Measurements from ENCODE around the gene FAM118B. TPM values are rescaled to one million over a fixed set of nuclear protein-coding genes. Genes with fewer than 3 reads are reported as not detected.

FAM118B gene
- total RNA-seq, 1 experiment from 2014 or later: 40.0 TPM

- H3K18ac ChIP-seq (ENCODE audit: insufficient read length, low read depth, low read length): no peak overlapping the region
- H2BK12ac ChIP-seq (ENCODE audit: insufficient read length, low read depth, low read length): no peak overlapping the region
- H3K14ac ChIP-seq (ENCODE audit: insufficient read depth, low read length): no peak overlapping the region
- no peak overlapping the region for H3K4ac ChIP-seq (ENCODE audit: low read depth, low read length)
- peaks cover 51% of the 10 kb centered on the region in 2 experiments for H3K4me1 Mint-ChIP-seq
- H2BK15ac ChIP-seq (ENCODE audit: low read depth, low read length): no peak overlapping the region
- H2AFZ ChIP-seq (ENCODE audit: low read length): no peak overlapping the region
- H3K27ac ChIP-seq (ENCODE audit: insufficient read length, low read depth, low read length): no peak overlapping the region
- H2BK5ac ChIP-seq (ENCODE audit: insufficient read length, low read length): no peak overlapping the region
- H3K9me3 ChIP-seq (ENCODE audit: control insufficient read depth, low read depth, low read length): no peaks in the 10 kb centered on the region
- H3K56ac ChIP-seq (ENCODE audit: insufficient read length, low read depth, low read length): no peak overlapping the region
- H4K20me1 ChIP-seq (ENCODE audit: control insufficient read depth, insufficient read depth, insufficient read length): no peaks in the 10 kb centered on the region
- H3K9me3 Mint-ChIP-seq: no peaks in the 10 kb centered on the region; a peak in 1 of 5 replicates
- no peak overlapping the region for H3K9ac ChIP-seq (ENCODE audit: extremely low read depth, insufficient read length, low read length)
- no peaks in the 10 kb centered on the region for H3K79me1 ChIP-seq (ENCODE audit: insufficient read depth, low read depth, low read length, poor library complexity, severe bottlenecking)
- peak overlapping the region in 1 of 2 experiments; percentile 29; a peak in 1 of 5 replicates for H3K4me3 Mint-ChIP-seq
- no peak for TF ChIP-seq CTCF (conservative IDR thresholded peaks at IDR 0.05)
- H2AK5ac ChIP-seq (ENCODE audit: insufficient read length, low read length): no peak overlapping the region
- H4K91ac ChIP-seq (ENCODE audit: insufficient read length, low read depth, low read length): no peak overlapping the region
- DNase-seq: no peak
- H3K23ac ChIP-seq (ENCODE audit: insufficient read length, low read depth, low read length): no peak overlapping the region
- no peak overlapping the region for H3K4me2 ChIP-seq (ENCODE audit: insufficient read depth, insufficient read length, low read length)
- peak overlapping the region in 1 of 3 experiments; percentile 69; a peak in 2 of 7 replicates for H3K27ac Mint-ChIP-seq
- H3T11ph ChIP-seq (ENCODE audit: low read length): no peak overlapping the region
- H3K4me1 ChIP-seq (ENCODE audit: insufficient read depth, low read length): peaks cover 4% of the 10 kb centered on the region; the same call in 1 of the 2 replicates
- no peaks in the 10 kb centered on the region for H3K27me3 ChIP-seq (ENCODE audit: insufficient read depth, low read length)
- no peaks in the 10 kb centered on the region for H3K79me2 ChIP-seq (ENCODE audit: insufficient read depth, low read length)
- H2BK120ac ChIP-seq (ENCODE audit: low read depth, low read length, poor library complexity, severe bottlenecking): no peak overlapping the region
- H3K23me2 ChIP-seq (ENCODE audit: insufficient read length, low read depth, low read length, poor library complexity, severe bottlenecking): no peaks in the 10 kb centered on the region
- no peak overlapping the region for H4K8ac ChIP-seq (replicated peaks; ENCODE audit: insufficient read length, low read depth, low read length)
- H3K27me3 Mint-ChIP-seq (ENCODE audit: low read depth): peaks cover 4% of the 10 kb centered on the region
- no peaks in the 10 kb centered on the region for H3K36me3 Mint-ChIP-seq (ENCODE audit: insufficient read depth in 1 of 3, low read depth in 3 of 3)
- no peak overlapping the region for H2BK20ac ChIP-seq (ENCODE audit: low read depth, low read length, poor library complexity, severe bottlenecking)
- WGBS (ENCODE audit: extremely low coverage, insufficient read length, low lambda C conversion rate): no CpG with 5 or more reads among the region's 22 CpGs
- H4K5ac ChIP-seq (ENCODE audit: insufficient read length, low read depth, low read length): no peak overlapping the region
Observed at GRCh38 chr11:126163074-126163700, 48.4 kb upstream of the FAM118B start.
